ENCODE results near the gene LMOD3.

DNA sequence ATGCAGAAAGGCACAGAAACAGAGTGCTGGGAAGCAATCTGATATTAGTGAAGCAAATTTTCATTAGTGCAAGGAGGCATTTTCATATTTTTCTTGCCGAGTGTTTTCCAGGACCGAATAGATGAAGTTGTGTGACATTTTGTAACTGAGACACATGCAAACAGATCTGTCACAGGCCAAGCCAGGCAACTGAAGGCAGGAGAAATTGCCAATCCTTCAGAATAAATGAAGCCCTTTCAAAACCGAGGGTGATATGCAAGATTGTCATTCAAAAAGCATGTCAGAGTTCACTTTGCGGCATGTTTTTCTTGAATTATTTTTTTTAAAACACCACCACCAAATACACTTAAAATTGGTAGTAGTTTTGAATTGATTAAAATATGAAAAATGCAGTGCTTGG is 6.2 kb downstream of the LMOD3 start:
- TF ChIP-seq EZH2 (IDR thresholded peaks at IDR 0.05; ENCODE audit: low read length): no peak
- TF ChIP-seq, protein P1, sequence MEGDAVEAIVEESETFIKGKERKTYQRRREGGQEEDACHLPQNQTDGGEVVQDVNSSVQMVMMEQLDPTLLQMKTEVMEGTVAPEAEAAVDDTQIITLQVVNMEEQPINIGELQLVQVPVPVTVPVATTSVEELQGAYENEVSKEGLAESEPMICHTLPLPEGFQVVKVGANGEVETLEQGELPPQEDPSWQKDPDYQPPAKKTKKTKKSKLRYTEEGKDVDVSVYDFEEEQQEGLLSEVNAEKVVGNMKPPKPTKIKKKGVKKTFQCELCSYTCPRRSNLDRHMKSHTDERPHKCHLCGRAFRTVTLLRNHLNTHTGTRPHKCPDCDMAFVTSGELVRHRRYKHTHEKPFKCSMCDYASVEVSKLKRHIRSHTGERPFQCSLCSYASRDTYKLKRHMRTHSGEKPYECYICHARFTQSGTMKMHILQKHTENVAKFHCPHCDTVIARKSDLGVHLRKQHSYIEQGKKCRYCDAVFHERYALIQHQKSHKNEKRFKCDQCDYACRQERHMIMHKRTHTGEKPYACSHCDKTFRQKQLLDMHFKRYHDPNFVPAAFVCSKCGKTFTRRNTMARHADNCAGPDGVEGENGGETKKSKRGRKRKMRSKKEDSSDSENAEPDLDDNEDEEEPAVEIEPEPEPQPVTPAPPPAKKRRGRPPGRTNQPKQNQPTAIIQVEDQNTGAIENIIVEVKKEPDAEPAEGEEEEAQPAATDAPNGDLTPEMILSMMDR (optimal IDR thresholded peaks at IDR 0.05 in 1 of 3, IDR thresholded peaks at IDR 0.05 in 1 of 3, conservative IDR thresholded peaks at IDR 0.05 in 1 of 3; ENCODE audit: extremely low read depth in 1 of 3, insufficient read depth in 2 of 3, low read length in 3 of 3): no peak
